OCI-LY3 (cell line): ENCODE data around the gene MYLK.

Experiments used
- EZH2phosphoT487 ChIP-seq: fragments of 200-600 bp; shearing (Covaris generic); IDR thresholded peaks from 2 replicates; pipeline ENCODE4 v1.6.1; 2018; ENCODE audit warnings: antibody characterized with exemption, mixed run types, low read depth
- TF ChIP-seq, protein P1 (sequence below): fragments of 200-600, 300-600 bp; sonication (generic); IDR thresholded peaks from 2 replicates; pipeline ENCODE4 v1.5.1; 2014; ENCODE audit warnings: antibody characterized with exemption, low read length, low read depth

- TF ChIP-seq, protein P1, sequence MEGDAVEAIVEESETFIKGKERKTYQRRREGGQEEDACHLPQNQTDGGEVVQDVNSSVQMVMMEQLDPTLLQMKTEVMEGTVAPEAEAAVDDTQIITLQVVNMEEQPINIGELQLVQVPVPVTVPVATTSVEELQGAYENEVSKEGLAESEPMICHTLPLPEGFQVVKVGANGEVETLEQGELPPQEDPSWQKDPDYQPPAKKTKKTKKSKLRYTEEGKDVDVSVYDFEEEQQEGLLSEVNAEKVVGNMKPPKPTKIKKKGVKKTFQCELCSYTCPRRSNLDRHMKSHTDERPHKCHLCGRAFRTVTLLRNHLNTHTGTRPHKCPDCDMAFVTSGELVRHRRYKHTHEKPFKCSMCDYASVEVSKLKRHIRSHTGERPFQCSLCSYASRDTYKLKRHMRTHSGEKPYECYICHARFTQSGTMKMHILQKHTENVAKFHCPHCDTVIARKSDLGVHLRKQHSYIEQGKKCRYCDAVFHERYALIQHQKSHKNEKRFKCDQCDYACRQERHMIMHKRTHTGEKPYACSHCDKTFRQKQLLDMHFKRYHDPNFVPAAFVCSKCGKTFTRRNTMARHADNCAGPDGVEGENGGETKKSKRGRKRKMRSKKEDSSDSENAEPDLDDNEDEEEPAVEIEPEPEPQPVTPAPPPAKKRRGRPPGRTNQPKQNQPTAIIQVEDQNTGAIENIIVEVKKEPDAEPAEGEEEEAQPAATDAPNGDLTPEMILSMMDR: no peak
- TF ChIP-seq EZH2phosphoT487: no peak
Measured at GRCh38 chr3:123586968-123587367, 297.2 kb downstream of the MYLK start.
